Breast epithelium (tissue), 3 donors: ENCODE data around the gene CNTN5.

Experiments
- POLR2A ChIP-seq: fragments of 450-650 bp; IDR thresholded peaks from one replicate; pipeline ENCODE4 v1.6.1; 2016; ENCODE audit warnings: antibody characterized with exemption, mild to moderate bottlenecking, moderate library complexity
- TF ChIP-seq, protein P1 (sequence below), 3 donors: fragments of 450-650 bp; IDR thresholded peaks; one replicate each; pipeline ENCODE4 v1.5.1; 2016 to 2017; ENCODE audit warnings: antibody characterized with exemption in 3 of 3, mild to moderate bottlenecking in 3 of 3, moderate library complexity in 3 of 3

DNA sequence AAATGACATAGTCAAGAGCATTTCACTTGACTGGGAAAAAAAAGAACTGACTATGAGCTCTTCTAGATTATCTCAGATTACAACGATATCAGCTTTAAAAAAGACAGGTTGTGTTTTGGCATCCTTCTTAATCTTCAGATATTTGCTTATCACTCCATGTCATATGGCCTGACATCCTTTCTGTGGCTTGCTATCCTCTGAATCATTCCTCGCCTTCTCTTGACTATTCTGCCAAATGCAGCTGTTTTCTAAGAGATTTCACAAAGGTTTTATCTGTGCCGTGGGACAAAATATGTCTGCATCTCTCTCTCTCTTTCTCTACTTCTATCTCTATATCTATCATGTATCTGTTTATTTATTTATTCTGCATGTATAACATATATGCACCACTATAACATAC, 746.1 kb downstream of the CNTN5 start:
- TF ChIP-seq, protein P1, sequence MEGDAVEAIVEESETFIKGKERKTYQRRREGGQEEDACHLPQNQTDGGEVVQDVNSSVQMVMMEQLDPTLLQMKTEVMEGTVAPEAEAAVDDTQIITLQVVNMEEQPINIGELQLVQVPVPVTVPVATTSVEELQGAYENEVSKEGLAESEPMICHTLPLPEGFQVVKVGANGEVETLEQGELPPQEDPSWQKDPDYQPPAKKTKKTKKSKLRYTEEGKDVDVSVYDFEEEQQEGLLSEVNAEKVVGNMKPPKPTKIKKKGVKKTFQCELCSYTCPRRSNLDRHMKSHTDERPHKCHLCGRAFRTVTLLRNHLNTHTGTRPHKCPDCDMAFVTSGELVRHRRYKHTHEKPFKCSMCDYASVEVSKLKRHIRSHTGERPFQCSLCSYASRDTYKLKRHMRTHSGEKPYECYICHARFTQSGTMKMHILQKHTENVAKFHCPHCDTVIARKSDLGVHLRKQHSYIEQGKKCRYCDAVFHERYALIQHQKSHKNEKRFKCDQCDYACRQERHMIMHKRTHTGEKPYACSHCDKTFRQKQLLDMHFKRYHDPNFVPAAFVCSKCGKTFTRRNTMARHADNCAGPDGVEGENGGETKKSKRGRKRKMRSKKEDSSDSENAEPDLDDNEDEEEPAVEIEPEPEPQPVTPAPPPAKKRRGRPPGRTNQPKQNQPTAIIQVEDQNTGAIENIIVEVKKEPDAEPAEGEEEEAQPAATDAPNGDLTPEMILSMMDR (IDR thresholded peaks at IDR 0.05), result no peak
- TF ChIP-seq POLR2A, result no peak
